H9 (cell line): ENCODE data around the gene STX5. TPM values are rescaled to one million over a fixed set of nuclear protein-coding genes. Genes with fewer than 3 reads are reported as not detected.
"Not testable (repeated sequence)": the region's sequence is repeated elsewhere in the genome, so short reads cannot be mapped to it uniquely, and the experiment has no call there.

ENCODE experiments used
- DNase-seq: peaks from one replicate; pipeline ENCODE4 v3.0.0-alpha.2; 2017
- H2AFZ ChIP-seq: one replicate; pipeline ENCODE4 v1.6.1; 2013; ENCODE audit warnings: mild to moderate bottlenecking, low read length, control low read depth, moderate library complexity
- H2AK5ac ChIP-seq: 2 replicates; pipeline ENCODE4 v1.6.1; 2013; ENCODE audit warnings: low read length, control low read depth, mixed read lengths; ENCODE audit not compliant: insufficient read length
- H2BK120ac ChIP-seq: one replicate; pipeline ENCODE4 v1.6.1; 2013; ENCODE audit warnings: low read depth, mild to moderate bottlenecking, low read length, control low read depth, inconsistent platforms; ENCODE audit not compliant: poor library complexity, severe bottlenecking
- H2BK12ac ChIP-seq: 2 replicates; pipeline ENCODE4 v1.6.1; 2013; ENCODE audit warnings: low read length, control low read depth, mixed read lengths, low read depth; ENCODE audit not compliant: insufficient read length
- H2BK15ac ChIP-seq: 2 replicates; pipeline ENCODE4 v1.6.1; 2013; ENCODE audit warnings: low read depth, low read length, control low read depth
- H2BK20ac ChIP-seq: one replicate; pipeline ENCODE4 v1.6.1; 2013; ENCODE audit warnings: low read depth, mild to moderate bottlenecking, low read length, control low read depth, inconsistent platforms; ENCODE audit not compliant: poor library complexity, severe bottlenecking
- H2BK5ac ChIP-seq: 2 replicates; pipeline ENCODE4 v1.6.1; 2013; ENCODE audit warnings: low read length, control low read depth, mixed read lengths; ENCODE audit not compliant: insufficient read length
- H3K14ac ChIP-seq: 2 replicates; pipeline ENCODE4 v1.6.1; 2013; ENCODE audit warnings: low read length, control low read depth; ENCODE audit not compliant: insufficient read depth
- H3K18ac ChIP-seq: 2 replicates; pipeline ENCODE4 v1.6.1; 2013; ENCODE audit warnings: low read depth, mild to moderate bottlenecking, mixed read lengths, low read length, control low read depth; ENCODE audit not compliant: insufficient read length
- H3K23ac ChIP-seq: 2 replicates; pipeline ENCODE4 v1.6.1; 2013; ENCODE audit warnings: low read length, control low read depth, mixed read lengths, low read depth; ENCODE audit not compliant: insufficient read length
- H3K23me2 ChIP-seq: 2 replicates; pipeline ENCODE4 v1.6.1; 2013; ENCODE audit warnings: low read depth, mild to moderate bottlenecking, mixed read lengths, low read length, control low read depth; ENCODE audit not compliant: insufficient read length, poor library complexity, severe bottlenecking
- H3K27ac ChIP-seq: 2 replicates; pipeline ENCODE4 v1.5.1; 2013; ENCODE audit warnings: low read length, control low read depth, mixed read lengths, low read depth; ENCODE audit not compliant: insufficient read length
- H3K27me3 ChIP-seq: 2 replicates; pipeline ENCODE4 v1.6.1; 2013; ENCODE audit warnings: low read length, control low read depth, inconsistent platforms; ENCODE audit not compliant: insufficient read depth
- H3K4ac ChIP-seq: 2 replicates; pipeline ENCODE4 v1.6.1; 2013; ENCODE audit warnings: low read depth, mild to moderate bottlenecking, control low read depth, inconsistent platforms, low read length, moderate library complexity
- H3K4me1 ChIP-seq: 2 replicates; pipeline ENCODE4 v1.6.1; 2013; ENCODE audit warnings: low read length, control low read depth, inconsistent platforms; ENCODE audit not compliant: insufficient read depth
- H3K4me2 ChIP-seq: 2 replicates; pipeline ENCODE4 v1.6.1; 2013; ENCODE audit warnings: low read length, control low read depth, mixed read lengths; ENCODE audit not compliant: insufficient read length, insufficient read depth
- H3K56ac ChIP-seq: 2 replicates; pipeline ENCODE4 v1.6.1; 2013; ENCODE audit warnings: low read depth, mild to moderate bottlenecking, mixed read lengths, low read length, control low read depth; ENCODE audit not compliant: insufficient read length
- H3K79me1 ChIP-seq: 2 replicates; pipeline ENCODE4 v1.6.1; 2013; ENCODE audit warnings: low read depth, mild to moderate bottlenecking, moderate library complexity, low read length, control low read depth, inconsistent platforms; ENCODE audit not compliant: insufficient read depth, poor library complexity, severe bottlenecking
- H3K79me2 ChIP-seq: 2 replicates; pipeline ENCODE4 v1.6.1; 2013; ENCODE audit warnings: low read length, control low read depth, inconsistent platforms; ENCODE audit not compliant: insufficient read depth
- H3K9ac ChIP-seq: 2 replicates; pipeline ENCODE4 v1.6.1; 2013; ENCODE audit warnings: low read length, control low read depth, mixed read lengths; ENCODE audit not compliant: insufficient read length; ENCODE audit errors: extremely low read depth
- H3K9me3 ChIP-seq: one replicate; pipeline ENCODE4 v1.6.1; 2013; ENCODE audit warnings: low read depth, low read length, inconsistent platforms; ENCODE audit not compliant: control insufficient read depth
- H3T11ph ChIP-seq: one replicate; pipeline ENCODE4 v1.6.1; 2013; ENCODE audit warnings: mild to moderate bottlenecking, low read length, control low read depth, inconsistent platforms
- H4K20me1 ChIP-seq: one replicate; pipeline ENCODE4 v1.6.1; 2013; ENCODE audit not compliant: control insufficient read depth, insufficient read length, insufficient read depth
- H4K5ac ChIP-seq: 2 replicates; pipeline ENCODE4 v1.6.1; 2013; ENCODE audit warnings: low read depth, mild to moderate bottlenecking, mixed read lengths, low read length, control low read depth; ENCODE audit not compliant: insufficient read length
- H4K8ac ChIP-seq: replicated peaks from 2 replicates; pipeline ENCODE4 v1.6.1; 2013; ENCODE audit warnings: low read length, control low read depth, mixed read lengths, low read depth; ENCODE audit not compliant: insufficient read length
- H4K91ac ChIP-seq: 2 replicates; pipeline ENCODE4 v1.6.1; 2013; ENCODE audit warnings: low read depth, mild to moderate bottlenecking, moderate library complexity, mixed read lengths, low read length, control low read depth; ENCODE audit not compliant: insufficient read length
- H3K27ac Mint-ChIP-seq, 3 experiments: 2 replicates in 2 of 3; 3 replicates in 1 of 3; pipeline ENCODE4 v1.8.0; 2020 to 2021; ENCODE audit warnings: mixed read lengths in 3 of 3, mild to moderate bottlenecking in 1 of 3, moderate library complexity in 1 of 3
- H3K27me3 Mint-ChIP-seq: 2 replicates; pipeline ENCODE4 v1.8.0; 2021; ENCODE audit warnings: low read depth, mild to moderate bottlenecking, moderate library complexity, mixed read lengths
- H3K36me3 Mint-ChIP-seq, 3 experiments: 2 replicates in 2 of 3; 3 replicates in 1 of 3; pipeline ENCODE4 v1.8.0; 2020 to 2021; ENCODE audit warnings: low read depth in 3 of 3, mixed read lengths in 3 of 3; ENCODE audit not compliant: insufficient read depth in 1 of 3
- H3K4me1 Mint-ChIP-seq, 2 experiments: 2 replicates each; pipeline ENCODE4 v1.8.0; 2020; ENCODE audit warnings: mixed read lengths in 2 of 2
- H3K4me3 Mint-ChIP-seq, 2 experiments: 2 replicates in 1 of 2; 3 replicates in 1 of 2; pipeline ENCODE4 v1.8.0; 2020 to 2021; ENCODE audit warnings: mild to moderate bottlenecking in 2 of 2, mixed read lengths in 2 of 2, moderate library complexity in 1 of 2
- H3K9me3 Mint-ChIP-seq, 2 experiments: 2 replicates in 1 of 2; 3 replicates in 1 of 2; pipeline ENCODE4 v1.8.0; 2020; ENCODE audit warnings: mild to moderate bottlenecking in 2 of 2, mixed read lengths in 2 of 2, moderate library complexity in 1 of 2
- WGBS: extraction: QIAGEN DNeasy Blood & Tissue Kit; methylation state at CpG from one replicate; pipeline ENCODE4 v1.1.7; 2013; ENCODE audit warnings: missing lambda C conversion rate, low lambda C conversion rate, mixed read lengths; ENCODE audit not compliant: insufficient read length; ENCODE audit errors: extremely low coverage; 5-methylcytosine and 5-hydroxymethylcytosine counted together
- total RNA-seq: library from RNA; stranded (reverse); gene quantifications from 2 replicates; pipeline ENCODE4 v1.2.1, GENCODE V29; 2021
- TF ChIP-seq, protein P1 (sequence below): fragments of 200-600 bp; sonication (generic); conservative IDR thresholded peaks from 3 replicates; pipeline ENCODE4 v1.8.0; 2021; ENCODE audit warnings: antibody characterized with exemption, mild to moderate bottlenecking

The STX5 gene
- total RNA-seq, 1 experiment from 2014 or later, result 33.5 TPM

DNA sequence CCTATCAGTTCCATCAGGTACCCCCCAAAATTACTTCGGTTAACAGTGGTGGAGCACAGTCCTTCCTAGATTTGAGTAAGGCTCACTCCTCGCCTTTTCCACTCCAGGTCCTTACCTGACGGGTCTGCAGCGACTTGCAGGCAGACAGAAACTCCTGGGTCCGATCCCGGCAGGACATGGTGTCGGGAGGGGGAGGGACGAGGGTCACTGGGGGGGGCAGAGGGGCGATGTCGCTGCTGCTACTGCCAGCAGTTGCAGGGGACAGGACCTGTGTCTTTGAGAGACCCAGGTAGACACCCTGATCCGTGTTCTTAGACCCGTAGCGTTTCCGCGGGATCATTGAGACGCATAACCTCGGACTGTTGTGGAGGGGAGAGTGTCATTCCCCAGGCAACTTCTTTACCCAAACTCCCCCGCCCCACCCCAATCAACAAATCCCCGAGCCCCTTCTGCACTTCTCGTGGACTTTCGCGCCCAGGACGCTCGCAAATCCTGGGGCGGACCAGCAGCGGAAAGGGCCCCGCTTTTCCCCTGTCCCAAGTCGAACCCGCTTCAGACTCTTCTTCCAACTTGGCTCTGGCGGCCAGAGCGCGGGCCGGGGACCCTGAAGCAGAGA is 839 bp downstream of the STX5 start:
- H3K18ac ChIP-seq, result peak overlapping the region; percentile 74
- no peak overlapping the region for H2BK15ac ChIP-seq
- H3T11ph ChIP-seq, result no peak overlapping the region
- TF ChIP-seq, protein P1, sequence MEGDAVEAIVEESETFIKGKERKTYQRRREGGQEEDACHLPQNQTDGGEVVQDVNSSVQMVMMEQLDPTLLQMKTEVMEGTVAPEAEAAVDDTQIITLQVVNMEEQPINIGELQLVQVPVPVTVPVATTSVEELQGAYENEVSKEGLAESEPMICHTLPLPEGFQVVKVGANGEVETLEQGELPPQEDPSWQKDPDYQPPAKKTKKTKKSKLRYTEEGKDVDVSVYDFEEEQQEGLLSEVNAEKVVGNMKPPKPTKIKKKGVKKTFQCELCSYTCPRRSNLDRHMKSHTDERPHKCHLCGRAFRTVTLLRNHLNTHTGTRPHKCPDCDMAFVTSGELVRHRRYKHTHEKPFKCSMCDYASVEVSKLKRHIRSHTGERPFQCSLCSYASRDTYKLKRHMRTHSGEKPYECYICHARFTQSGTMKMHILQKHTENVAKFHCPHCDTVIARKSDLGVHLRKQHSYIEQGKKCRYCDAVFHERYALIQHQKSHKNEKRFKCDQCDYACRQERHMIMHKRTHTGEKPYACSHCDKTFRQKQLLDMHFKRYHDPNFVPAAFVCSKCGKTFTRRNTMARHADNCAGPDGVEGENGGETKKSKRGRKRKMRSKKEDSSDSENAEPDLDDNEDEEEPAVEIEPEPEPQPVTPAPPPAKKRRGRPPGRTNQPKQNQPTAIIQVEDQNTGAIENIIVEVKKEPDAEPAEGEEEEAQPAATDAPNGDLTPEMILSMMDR, result no peak
- no peak overlapping the region for H3K27ac ChIP-seq
- no CpG with 5 or more reads among the region's 33 CpGs for WGBS
- H3K4me2 ChIP-seq, result peak overlapping the region; percentile 97
- no peaks in the 10 kb centered on the region for H3K4me1 ChIP-seq
- H4K20me1 ChIP-seq, result no peaks in the 10 kb centered on the region
- H3K14ac ChIP-seq, result peak overlapping the region; percentile 90
- Mint-ChIP-seq H3K27ac (peak overlapping the region; percentile 98 to 100 (median 100)), H3K9me3 (no peaks in the 10 kb centered on the region; a peak in 1 of 5 replicates), H3K36me3 (peaks cover 25 to 53% (median 47%) of the 10 kb centered on the region in 3 experiments), H3K4me3 (peak overlapping the region; percentile 99 to 100), H3K4me1 (peaks cover 17 to 24% of the 10 kb centered on the region in 2 experiments), H3K27me3 (no peaks in the 10 kb centered on the region)
- no peaks in the 10 kb centered on the region for H3K79me1 ChIP-seq
- H2AFZ ChIP-seq, result no peak overlapping the region
- H2BK5ac ChIP-seq, result no peak overlapping the region
- no peak overlapping the region for H3K23ac ChIP-seq
- peaks cover 10% of the 10 kb centered on the region for H3K23me2 ChIP-seq
- H4K91ac ChIP-seq, result no peak overlapping the region
- H2BK120ac ChIP-seq, result no peak overlapping the region
- H2AK5ac ChIP-seq, result no peak overlapping the region
- no peak overlapping the region for H3K4ac ChIP-seq
- no peaks in the 10 kb centered on the region for H3K9me3 ChIP-seq
- H4K8ac ChIP-seq, result no peak overlapping the region
- H3K27me3 ChIP-seq, result no peaks in the 10 kb centered on the region
- H3K56ac ChIP-seq, result no peak overlapping the region
- H3K9ac ChIP-seq, result peak overlapping the region; percentile 86
- H3K79me2 ChIP-seq, result peaks cover 4% of the 10 kb centered on the region; the same call in 1 of the 2 replicates
- peak; percentile 42 for DNase-seq
- H2BK20ac ChIP-seq, result no peak overlapping the region
- H4K5ac ChIP-seq, result no peak overlapping the region
- no peak overlapping the region for H2BK12ac ChIP-seq

DNA sequence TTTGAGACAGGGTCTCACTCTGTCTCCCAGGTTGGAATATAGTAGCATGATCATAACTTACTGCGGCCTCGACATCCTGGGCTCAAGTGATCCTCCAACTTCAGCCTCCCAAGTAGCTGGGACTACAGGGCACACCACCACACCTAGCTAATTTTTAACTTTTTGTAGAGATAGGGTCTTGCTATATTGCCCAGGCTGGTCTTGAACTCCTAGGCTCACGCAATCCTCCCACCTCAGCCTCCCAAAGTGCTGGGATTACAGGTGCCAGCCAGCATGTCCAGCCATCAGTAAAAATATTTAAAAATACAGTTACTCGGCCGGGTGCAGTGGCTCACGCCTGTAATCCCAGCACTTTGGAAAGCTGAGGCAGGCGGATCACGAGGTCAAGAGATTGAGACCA is 3.7 kb downstream of the STX5 start:
- not testable (repeated sequence) for H3K27ac ChIP-seq, H3K18ac ChIP-seq, H2AFZ ChIP-seq, H2BK20ac ChIP-seq, H3K14ac ChIP-seq, H4K5ac ChIP-seq, H3K79me1 ChIP-seq, H3K4me2 ChIP-seq, H2BK15ac ChIP-seq, H3K4me1 ChIP-seq, H3T11ph ChIP-seq, H3K9ac ChIP-seq, H2BK5ac ChIP-seq, H3K56ac ChIP-seq, H4K8ac ChIP-seq, H3K4ac ChIP-seq, H2BK120ac ChIP-seq, H3K27me3 ChIP-seq, H2BK12ac ChIP-seq, H2AK5ac ChIP-seq, DNase-seq, H3K79me2 ChIP-seq, H3K23ac ChIP-seq, H3K9me3 Mint-ChIP-seq, H4K91ac ChIP-seq, H3K23me2 ChIP-seq, H3K9me3 ChIP-seq, H4K20me1 ChIP-seq, H3K4me3 Mint-ChIP-seq, H3K27ac Mint-ChIP-seq, H3K27me3 Mint-ChIP-seq
- no CpG with 5 or more reads among the region's 8 CpGs for WGBS
- Mint-ChIP-seq H3K36me3 (peaks cover 16 to 54% (median 48%) of the 10 kb centered on the region in 3 experiments; a peak in 6 of 7 replicates), H3K4me1 (peaks cover 14 to 15% of the 10 kb centered on the region in 2 experiments)
